DMS153 (cell line): Measurements from ENCODE around the gene TENT5C.

ENCODE experiments used
- DNase-seq: peaks from one replicate; lab custom pipeline; 2025; lab: John Stamatoyannopoulos, UW

Gene TENT5C

GRCh38 chr1:117657949-117658660, 52.3 kb downstream of the TENT5C start:
- DNase-seq: no peak

- no peak for DNase-seq
Observed at GRCh38 chr1:117658676-117659075, 52.8 kb downstream of the TENT5C start.

DNA sequence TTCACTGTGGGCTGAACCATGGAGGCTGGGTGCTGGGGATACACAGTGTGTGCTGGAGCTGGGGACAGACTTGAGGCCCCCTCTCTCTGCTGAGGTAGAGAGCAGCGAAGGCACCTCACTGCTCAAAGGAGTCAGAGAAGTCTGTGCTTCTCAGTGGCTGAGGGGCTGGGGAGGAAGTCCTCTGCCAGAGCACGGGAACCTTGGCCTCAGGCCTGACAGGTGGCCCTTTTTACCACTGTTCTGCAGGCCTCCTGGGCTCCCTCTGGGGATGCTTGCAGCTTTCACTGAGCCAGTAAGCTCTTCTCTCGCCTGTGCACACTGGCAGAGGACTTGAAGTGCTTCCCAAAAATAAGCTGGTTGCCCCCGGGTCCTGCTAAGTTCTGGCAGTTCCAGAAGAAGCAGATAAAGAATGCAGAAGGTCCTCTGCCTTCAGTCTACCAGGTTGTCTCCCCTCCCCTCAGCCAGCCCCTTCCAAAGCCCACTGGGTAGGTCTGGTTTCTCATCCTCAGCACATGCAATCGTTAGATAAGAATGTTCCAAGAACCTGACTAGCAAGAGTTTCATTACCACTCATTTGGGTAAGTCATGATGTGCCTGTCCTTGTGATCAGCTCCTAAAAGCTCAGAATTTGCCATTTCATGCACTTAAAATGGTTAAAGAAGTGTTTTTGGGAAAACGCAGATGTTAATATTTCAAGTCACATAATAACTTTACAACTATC, 53.9 kb downstream of the TENT5C start:
- DNase-seq: no peak

DNA sequence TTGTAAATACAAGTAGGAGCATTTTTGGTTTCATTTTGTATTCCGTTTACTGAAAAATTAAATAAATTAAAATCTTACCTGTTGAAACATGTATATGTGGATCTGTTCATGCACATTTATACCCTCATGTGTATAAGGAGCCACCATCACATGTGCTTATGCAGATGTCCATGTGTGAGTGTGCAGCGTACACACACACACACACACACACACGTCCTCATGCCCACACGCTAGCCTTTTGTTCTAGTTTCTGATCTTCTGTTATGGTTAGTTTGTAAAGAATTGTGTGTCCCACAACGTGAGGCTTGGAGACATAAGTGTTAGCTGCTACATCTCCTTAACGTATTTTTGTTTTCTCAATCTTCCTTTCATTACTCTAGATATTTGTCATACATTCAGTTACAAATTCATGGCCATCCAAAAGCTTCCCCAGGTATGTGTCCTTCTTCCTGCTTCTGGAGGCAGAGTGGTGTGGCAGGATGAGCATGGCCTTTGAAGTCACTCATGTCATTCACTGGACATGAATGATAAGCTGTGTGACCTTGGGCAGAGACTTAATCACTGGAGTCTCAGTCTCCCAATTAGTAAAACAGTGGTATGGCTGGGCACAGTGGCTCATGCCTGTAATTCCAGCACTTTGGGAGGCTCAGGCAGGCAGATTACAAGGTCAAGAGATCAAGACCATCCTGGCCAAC, 54.6 kb downstream of the TENT5C start:
- DNase-seq: no peak

GRCh38 chr1:117661027-117661426, 55.2 kb downstream of the TENT5C start:
- no peak for DNase-seq

DNA sequence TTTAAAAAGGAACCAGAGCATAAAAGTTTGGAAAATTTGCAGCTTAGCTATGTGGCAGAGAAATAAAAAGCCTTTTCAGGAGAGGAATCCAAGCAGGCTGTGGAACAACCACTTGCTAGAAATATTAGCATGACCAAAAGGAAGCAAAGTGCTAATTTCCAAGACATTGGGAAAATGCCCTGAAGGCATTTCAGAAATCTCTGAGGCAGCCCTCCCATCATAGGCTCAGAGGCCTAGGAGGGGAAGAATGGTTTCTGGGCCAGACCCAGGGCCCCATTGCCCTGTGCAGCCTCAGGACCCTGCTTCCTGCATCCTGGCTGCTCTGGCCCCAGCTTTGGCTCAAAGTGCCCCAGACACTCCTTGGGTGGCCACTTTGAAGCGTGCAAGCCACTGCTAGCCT, 56.8 kb downstream of the TENT5C start:
- no peak for DNase-seq

DNA sequence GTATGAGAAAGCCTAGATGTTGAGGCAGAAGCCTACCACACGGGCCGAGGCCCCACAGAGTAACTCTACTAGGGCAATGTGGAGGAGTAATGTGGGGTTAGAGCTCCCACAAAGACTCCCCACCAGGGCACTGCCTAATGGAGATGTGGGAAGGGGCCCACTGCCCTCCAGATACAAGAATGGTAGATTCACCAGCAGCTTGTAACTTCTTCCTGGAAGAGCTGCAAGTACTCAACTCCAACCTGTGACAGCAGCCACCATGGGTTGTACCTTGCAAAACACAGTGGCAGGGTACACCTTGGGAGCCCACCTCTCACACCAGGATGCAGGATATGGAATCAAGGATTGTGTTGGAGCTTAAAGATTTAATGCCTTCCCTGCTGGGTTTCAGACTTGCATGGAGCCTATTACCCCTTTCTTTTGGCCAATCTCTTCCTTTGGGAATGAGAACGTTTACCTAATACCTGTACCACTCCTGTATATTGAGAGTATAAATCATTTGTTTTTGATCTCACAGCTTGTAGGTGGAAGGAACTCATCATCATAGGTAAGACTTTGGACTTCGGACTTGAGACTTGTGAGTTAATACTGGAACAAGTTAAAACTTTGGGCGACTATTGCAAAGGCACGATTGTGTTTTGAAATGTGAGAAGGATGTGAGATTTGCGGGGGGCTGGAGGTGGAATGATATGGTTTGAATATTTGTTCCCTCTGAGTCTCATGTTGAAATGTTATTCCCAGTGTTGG, 57.5 kb downstream of the TENT5C start:
- no peak for DNase-seq

DNA sequence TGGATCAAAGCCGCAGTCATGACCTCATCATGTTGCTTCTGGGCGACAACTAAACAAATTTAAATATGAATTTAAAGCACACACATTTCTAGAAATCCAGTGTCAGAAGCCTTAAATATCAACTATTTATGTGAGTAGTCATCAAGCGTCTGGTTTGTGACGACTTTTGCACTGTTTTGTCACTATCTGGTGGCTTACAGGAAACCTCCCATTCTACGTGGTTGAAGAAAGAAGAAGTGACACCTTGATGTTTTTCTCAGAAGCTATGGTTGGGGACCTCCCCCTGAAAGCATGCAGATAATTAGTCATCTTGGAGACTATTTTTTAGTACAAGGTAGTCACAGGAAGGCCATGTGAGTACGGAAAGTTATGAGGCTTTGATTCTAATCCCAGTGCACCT, 58.5 kb downstream of the TENT5C start:
- DNase-seq: no peak

DNA sequence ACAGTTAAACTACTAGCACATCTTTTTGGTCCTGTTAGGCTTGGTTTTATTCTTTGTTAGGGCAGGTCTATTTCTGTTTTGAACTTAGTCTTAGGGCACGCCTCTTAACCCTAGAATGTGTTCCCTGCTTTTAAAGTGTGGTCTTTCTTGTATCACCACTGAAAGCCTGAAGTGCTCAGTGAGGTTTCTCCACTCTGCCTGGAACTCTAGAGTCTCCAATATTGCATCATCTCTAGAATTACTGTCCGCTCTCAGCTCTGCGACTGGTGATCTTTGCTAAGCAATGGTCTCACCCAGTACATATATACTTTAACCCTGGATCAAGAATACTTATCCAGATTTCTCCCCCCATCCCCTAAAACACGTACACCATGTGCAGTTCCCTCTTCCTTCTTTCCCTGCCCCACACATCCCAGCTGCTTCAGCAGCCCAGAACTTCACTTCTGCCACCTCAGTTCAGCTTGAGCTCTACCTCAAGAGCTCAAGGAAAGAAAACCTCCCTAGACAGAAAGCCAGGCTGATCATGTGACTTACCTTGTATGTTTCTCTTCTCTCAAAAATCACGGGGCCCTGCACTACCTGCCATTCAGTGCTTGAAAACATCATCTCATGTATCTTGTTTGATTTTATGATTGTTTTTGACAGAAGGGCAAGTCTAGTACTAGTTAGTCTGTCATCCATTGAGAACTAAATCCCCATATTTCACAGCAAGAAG, 59.9 kb downstream of the TENT5C start:
- no peak for DNase-seq

GRCh38 chr1:117669572-117669971, 63.7 kb downstream of the TENT5C start:
- DNase-seq: no peak

GRCh38 chr1:117670976-117671780, 65.3 kb downstream of the TENT5C start:
- DNase-seq: no peak

DNA sequence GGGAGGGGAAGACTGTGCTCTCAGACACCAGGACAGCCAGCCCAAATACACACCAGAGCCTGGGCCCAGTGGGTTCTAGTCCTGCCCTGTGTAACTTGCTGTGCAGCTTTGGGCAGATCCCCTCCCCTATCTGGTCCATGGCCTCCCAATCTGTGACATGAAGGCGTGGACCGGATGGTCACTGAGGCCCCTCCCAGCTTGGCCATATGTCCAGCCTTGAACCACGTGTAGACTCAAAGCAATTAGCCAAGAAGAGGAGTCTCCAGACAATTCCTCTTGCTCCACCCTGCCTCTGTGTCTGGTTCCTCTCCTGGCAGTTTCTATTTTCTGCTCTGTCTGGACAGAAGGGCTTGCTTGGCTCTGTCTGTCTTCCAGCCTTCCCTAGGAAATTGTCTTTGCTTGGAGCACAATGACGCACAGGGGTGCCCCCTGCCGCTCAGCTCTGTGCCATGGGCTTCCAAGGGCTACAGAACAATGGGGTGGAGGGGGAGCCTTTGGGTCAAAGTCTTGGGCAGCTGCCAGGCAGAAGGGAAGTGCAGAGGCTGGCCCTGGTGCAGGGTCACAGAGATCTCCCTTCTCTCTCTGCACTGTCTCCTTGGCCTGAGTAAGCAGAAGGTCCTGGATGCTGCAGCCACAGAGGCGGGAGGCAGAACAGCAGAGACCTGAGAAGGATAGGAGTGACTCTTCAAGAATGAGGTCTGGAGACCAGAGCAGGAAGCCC, 66.1 kb downstream of the TENT5C start:
- no peak for DNase-seq

- DNase-seq: no peak
Observed at GRCh38 chr1:117672756-117673155, 66.9 kb downstream of the TENT5C start.

GRCh38 chr1:117673405-117673804, 67.6 kb downstream of the TENT5C start:
- no peak for DNase-seq

DNA sequence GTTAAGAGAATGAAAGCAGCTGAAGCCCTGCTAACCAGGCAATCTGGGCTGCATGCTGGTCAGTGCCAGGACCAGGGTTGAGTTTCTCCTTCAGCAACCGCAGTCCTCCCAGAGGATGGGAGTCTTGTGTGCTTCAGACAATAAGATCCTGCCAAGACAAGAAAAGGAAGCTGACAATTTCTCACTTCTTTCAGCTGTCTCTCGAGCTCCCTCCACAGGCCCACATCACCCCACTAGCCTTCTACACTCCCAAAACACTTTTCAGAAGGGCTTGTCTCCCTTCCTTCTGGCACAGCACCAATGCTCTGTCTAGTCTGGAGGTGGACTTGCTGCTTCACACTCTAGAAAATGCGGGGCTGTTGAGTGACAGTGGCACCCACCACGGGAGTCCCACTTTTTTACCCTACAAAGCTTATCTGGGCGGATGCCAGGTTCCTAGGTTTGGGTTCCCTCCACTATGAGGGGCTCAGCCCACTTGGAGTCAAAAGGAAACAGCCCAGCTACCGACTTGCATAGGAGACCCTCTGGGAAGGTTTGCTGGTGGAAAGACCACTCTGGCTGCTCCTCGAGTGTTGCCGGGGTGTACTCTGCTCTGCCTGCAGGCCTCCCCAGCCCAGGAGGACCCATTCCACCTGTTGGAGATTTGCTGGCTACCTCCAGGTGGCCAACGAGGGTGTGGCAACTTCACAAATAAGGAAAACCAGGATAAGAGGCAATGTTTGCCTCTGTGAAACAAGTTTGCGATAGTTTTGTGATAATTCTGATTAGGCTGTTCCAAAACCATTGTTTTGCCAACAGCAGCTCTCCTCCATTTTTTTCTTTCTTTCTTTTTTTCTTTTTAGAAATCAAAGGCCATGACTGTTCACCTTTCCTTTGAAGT, 68.9 kb downstream of the TENT5C start:
- DNase-seq: no peak

GRCh38 chr1:117675907-117676430, 70.1 kb downstream of the TENT5C start:
- no peak for DNase-seq

DNA sequence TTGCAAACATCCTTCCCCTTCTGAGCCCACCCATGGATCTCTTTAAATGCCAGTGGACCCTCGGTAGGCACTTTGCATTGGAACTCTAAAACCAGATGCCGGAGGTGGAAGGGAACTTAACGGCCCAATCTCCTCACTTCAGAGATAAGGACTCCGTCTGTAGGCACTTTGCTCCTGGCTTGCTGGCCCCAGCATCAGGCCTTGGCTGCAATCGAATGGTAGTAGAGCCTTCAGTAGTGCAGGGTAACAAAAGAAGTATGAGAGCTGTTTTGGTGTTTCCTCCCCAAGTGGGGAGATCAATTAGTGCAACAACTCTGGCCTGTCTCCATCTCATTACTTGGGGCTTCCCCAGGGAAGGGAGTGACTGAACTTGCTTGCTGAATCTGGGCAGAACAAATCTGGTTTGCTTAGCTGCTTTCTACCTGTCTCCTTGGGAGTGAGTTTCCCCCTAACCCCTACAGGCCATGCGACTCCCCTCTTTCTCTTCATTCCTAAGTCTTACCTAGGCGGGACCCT, 70.8 kb downstream of the TENT5C start:
- DNase-seq: no peak
